Stimulated activated CD8-positive, alpha-beta memory T cell treated with anti-CD3 and anti-CD28 coated beads, Interleukin-12 subunit alpha, Interleukin-12 subunit beta, amount 100 ng/mL, for 24 hours (primary cell): ENCODE measurements around the gene CFAP61.

ENCODE experiments used
- DNase-seq: peaks from one replicate; pipeline ENCODE4 v3.0.0-alpha.2; 2020; ENCODE audit errors: extremely low read depth

CFAP61 gene

DNA sequence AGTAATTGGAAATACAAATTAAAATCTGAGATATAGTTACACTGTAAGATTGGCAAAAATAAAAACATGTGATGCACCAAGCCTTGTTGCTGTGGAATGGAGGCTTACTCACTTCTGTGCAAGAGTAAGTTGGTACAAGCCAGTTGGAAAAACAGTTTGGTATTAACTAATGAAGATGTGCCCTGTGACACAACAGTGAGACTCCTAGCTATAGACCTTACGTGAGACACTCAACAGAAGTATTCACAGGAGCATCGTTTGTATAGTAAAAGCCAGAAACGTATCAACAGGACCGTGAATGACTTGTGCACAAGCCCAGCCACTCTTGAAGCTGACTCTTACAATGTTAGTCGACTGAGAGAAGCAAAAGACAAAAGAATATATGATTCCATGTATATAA is 20.5 kb upstream of the CFAP61 start:
- no peak for DNase-seq

DNA sequence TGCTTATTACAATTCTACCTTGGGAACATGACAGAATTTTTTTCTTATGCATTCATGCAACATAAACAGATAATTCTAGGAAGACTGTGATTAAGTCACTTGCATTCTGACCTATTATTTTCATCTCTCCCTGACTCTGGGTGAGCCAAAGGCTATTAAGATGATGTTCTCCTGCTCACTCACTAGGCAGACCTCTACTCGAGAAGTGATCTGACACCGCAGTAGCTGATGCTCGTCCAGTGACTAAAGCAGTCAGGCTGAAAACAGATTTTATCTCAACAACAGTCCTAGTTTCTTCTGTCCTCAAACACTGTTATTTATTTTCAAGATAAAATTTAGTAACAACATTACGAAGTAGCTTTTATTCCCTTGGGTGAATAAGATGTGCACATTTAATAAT is 17.8 kb upstream of the CFAP61 start:
- DNase-seq: no peak

DNA sequence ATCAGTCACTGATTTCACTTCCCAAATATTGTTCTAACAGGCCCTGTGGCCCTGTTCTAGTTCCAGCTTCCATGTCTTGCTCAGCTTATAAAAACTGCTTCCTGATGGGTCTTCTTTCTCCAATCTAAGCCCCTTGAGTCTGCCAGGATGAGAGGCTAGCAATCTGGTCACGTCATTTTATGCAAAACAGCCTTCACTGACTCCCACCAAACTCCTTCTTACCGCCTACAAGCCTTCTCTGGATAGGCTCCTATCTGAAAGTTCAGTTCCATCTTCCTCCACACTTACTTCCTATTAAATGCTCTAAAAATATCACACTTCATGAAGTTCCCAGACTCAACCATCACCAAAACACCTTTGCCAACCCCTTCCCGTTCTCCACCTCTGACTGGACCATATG is 15.6 kb upstream of the CFAP61 start:
- no peak for DNase-seq

DNA sequence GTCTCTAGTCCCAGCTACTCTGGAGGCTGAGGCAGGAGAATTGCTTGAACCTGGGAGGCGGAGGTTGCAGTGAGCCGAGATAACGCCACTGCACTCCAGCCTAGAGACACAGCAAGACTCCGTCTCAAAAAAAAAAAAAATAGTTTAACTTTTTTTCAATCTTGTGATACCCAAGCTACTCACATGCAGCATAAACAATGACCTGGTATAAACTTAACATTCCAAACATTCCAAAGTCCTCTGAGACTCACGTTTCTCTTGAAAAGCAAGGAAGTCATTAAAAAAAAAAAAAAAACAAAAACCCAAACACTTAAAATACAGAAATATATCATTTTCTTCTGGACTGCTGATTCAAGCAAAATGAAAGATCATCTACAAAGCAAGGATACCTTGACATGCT is 14.4 kb upstream of the CFAP61 start:
- DNase-seq: no peak

DNA sequence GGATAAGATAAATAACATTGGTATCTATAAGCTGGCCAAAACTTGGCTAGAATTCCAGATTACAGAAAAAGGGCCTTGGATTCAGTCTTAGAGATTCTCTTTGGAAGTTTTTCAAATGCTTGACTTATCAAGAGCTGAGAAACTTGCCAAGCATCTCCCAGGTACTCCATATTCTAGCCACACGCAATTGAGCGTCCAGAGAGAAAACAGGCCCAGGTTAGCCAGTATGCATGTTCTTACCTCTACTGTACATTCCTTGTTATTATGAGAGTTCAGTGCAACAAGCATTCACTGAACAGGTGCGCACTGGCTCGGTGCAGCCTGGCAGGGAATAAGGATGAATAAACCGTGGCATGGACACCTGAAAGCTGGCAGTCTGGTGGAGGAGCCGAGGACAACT is 13.7 kb upstream of the CFAP61 start:
- DNase-seq: no peak

DNA sequence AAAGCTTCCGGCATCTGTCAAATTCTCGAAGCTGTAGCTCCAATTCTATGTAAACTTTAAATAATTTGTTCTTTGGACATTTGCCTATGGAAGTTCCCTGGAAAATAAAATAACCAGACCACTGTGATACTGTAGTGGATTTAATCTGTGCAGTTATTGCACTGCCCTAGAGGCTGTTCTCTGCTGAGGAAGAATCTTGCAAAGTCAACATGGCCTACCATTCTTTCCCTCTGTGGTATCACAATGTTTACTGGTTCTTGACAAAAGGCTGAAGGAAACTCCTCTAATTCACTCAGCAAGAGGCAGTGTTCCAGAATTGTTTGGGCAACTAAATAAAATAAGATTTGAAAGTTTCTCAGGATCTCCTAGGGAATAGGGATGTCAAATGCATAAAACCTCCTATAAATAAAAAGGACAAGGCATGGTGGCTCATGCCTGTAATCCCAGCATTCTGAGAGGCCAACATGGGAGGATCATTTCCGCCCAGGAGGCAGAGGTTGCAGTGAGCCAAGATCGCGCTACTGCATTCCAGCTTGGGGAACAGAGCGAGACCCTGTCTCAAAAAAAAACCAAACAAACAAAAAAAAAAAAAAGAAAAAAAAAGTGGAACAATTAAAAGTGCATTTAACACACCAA is 12.5 kb upstream of the CFAP61 start:
- DNase-seq: no peak

DNA sequence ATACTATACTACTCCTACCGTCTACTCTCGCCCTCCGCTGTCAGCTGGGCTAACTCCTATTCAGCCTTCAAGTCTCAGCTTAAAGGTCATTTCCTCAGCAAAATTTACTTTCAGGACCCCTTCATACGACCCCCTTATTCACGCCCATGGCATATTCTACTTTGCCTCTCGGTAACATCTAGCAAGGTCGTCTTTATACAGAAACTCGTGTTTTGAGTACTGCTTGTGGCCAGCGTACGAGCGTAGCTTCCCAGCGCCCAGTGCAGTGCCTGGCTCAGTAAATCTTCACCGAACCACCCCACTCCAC is 612 bp upstream of the CFAP61 start:
- DNase-seq: no peak

DNA sequence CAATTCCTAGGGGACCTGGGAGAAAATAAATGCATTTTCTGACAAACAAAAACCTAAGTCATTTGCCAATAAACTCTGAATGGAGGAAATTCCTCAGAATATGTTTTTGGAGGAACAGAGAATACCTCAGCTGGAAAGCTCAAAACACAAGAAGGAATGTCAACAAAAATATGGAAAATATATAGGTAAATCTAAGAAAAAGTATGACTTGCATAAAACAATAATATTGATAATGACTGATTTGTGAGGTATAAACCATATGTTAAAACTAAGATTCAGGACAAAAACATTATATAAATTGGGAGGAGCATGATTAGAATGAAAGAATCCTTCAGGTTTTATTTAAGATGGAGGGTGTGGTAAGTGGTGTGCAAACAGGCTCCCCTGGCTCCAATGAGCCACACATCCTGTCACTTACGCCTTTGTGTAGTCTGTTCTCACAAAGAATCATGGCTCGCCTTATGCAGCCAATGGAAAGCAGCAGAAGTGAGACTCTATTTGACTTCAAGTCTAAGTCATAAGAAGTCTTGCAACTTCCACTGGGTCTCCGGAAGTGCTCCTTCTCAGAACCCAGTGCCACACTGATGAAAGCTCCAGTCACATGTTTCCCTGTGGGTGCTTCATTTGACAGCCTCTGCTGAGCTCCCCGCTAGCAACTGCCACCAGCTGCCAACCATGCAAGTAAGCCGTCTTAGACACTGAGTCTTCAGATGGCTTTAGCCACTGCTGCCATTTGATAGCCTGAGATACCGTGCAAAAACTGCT is 8.1 kb downstream of the CFAP61 start:
- DNase-seq: no peak

DNA sequence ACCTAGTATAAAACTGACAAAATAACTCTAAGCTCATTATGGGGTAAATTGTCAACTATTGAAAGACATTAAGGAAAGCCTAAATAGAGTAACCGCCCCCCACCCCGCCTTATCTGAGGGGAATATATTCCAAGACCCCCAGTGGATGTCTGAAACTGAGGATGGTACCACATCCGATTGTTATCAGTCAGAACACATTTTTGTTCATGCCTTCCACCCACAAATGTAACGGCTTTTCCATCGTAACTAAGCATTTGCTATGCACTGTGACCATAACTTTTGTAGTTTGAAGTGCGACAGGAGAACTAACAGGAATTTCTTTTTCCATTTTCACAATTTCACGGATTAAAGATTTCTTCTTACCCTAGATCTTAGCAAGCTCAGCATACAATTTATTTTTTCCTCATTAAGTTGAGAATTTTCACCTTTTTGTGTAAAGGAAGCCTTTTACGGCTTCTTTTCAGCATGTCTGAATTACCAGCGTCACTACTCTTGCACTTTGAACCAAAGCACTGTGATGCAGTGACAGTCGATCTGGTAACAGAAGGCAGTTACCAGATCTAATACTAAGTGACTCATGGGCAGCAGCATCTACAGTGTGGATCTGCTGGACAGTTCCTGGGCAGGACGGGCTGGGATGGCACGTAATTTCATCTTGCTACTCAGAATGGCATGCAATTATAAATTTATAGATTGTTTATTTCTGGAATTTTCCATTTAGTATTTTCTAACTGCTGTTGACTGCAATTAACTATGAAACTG is 11.8 kb downstream of the CFAP61 start:
- DNase-seq: no peak

DNA sequence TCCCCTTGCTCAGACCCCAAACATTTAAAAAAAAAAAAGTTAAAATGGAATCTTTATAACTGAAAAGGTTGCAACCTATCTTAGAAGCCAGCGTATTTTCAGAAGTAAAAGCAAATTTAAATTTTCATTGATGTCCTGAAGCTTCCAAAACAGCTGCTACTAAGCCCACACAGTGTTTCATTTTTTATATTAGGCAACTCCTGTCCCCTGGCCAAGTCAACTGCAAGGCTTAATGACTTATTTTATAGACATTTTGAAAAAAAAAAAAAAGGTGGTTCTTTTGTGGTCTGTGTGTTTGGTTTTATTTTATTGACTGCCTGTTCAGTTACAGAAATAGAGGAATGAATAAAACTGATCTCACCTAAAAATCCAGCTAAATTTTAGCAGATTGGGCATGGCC is 13.0 kb downstream of the CFAP61 start:
- DNase-seq: no peak

DNA sequence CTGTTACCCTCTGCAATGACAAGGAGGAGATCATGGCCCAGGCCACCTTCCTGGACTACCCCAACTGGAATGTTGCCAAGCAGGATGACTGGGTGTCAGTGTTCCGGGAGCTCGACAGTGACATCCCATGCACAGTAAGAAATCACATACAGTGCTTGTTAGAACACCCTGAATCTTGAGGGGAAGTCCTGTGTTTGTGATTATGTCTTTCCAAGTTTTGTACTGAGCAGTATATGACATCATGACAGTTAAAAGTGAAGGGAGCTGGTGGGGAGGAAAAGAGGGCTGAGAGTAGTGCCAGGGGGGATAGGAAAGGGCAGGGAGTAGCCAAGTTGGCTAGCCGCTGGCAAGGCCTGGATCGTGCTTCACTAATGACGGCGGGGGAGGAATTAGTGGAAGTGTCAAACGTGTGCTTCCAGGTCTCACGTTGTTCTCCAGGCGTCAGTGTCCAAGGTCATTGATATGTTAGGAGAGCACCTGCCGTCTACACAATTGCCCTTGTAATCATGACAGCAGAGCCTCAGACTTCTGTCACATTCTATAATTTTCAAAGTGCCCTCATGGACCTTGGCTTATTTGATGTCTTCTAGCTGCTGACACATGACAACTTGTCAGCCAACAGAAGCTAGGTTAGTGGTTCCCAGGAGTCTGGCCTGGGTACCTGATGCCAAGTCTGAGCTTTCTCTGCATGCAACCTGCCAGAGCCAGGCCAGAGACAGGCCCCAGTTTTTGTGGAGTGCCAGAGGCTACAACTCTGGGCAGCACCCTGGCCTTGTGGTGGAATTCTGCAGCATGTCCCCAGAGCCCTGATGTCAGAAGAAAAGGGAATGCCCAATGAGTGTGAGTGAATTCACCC is 18.8 kb downstream of the CFAP61 start:
- no peak for DNase-seq

DNA sequence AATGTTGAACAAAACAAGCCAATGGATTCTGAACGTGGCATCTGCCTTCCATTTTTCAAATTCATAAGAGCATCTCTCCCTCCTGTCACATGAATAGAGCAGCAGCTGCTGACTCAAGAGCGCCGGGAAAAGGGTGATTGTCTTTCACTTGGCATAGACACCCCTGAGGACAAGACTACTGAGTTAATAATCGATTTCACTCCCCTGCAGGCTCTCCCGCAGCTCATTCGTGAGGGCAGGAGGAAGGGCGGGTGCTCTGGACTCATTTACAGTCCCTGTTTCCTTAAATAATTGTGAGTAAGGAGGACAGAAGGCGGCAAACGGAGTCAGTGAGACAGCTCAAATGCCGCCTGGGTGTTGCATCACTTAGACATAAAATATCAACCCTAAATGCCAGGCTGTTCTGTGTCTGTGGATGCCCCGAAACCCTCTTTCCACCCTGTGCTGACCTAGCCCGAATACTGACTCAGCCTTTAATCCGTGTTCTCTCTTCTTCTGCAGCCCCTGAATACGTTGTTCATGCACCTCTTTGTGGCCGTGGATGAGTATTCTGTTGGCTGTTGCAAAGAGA is 21.6 kb downstream of the CFAP61 start:
- DNase-seq: no peak

DNA sequence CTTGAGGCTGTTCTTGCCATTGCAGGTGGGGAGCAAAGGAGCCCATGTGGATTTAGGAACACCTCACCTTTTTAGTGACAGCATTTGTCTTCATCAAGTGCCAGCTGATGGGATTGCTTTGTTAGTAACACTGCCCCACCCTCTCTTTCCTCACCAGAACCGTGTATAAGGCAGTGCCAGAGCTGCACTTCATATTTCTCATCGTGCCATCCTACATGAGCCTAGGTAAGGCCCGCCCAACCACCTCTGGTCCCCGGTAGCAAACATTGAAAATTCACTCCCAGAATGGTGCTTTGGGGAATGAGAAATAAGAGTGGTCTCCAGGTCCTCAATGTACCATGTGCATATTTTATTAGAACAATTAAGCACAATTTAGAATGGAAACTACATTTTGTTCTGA is 22.7 kb downstream of the CFAP61 start:
- no peak for DNase-seq

DNA sequence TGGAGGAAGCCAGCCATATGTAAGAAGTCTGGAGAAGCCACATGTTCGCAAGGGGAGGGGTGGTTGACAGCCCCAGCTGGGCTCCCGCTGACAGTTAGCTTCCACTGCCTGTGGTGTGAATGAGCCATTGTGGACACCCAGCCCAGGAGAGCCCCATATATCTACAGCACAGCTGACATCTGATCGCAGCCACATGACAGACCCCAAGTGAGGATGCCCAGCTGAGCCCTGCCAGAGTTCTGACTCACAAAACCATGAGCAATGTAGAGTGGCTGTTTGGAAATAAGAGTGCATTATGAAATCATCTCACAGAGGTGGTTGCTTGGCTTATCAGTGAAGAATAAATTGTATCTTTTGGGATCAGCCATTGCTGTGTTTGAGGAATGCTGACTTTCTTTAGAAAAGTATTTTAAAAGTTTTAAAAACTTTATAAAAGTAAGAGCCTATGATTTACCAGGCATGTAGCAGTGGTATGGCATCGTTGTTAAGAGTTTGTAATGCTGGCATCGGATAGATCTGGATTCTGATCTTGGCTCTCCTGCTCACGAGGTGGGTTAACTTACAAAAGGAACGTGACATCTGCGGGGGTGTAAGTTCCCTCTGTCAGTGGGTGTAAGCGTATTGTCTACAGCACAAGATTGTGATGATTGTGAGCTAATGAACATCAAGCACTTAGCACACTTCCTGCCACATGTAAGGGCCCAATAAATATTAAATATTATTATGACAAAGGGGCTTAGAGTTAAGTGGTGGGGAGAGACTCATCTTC is 24.1 kb downstream of the CFAP61 start:
- DNase-seq: no peak

DNA sequence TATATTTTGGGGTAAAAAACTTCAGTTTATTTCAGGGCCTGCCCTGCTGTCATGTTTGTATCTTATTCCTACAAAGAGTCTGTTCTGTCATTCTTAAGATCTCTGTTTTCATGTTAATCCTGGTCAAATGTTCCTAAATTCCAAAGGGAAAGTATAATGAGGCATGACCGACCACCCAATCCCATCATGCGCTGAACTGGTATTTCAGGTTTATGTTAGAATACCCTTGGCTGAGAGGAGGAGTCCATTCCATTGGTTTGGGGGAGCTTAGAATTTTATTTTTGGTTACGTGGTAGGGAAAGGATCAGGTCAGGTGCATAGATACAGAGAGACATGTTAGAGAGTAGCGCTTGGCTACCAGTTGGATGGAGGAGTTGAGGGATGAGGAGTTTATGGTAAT is 25.7 kb downstream of the CFAP61 start:
- DNase-seq: no peak

DNA sequence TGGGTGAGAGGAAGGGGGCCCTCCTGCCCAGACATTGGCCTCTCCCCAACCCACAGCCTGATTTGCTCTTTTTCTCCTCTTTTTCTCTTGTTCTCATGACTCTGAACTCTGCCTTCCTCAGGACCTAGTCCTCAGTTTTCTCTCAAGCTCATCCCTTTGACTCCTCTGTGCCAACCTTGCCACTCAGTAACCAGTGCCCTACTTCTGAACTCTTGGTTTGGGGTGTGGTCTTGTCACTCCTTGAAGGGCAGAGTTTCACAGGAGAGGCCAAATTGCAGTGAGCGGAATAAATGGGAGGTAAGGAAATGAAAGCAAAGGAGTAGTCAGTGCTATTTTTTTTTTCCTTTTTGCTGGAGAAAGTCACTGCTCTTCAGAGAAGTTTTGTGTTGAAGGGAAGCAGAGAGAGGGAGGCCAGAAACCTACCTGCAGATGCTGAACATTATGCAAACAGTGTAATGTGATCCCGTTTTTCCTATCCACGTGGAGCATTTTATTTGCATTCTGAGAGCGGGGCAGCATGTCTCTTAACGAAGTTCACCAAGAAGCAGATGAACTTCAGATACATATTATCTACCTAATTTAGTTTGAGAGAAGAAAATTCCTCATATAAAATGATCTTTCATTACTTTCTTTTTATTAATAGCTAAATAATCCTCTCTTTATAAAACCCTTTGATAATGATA is 26.9 kb downstream of the CFAP61 start:
- no peak for DNase-seq

DNA sequence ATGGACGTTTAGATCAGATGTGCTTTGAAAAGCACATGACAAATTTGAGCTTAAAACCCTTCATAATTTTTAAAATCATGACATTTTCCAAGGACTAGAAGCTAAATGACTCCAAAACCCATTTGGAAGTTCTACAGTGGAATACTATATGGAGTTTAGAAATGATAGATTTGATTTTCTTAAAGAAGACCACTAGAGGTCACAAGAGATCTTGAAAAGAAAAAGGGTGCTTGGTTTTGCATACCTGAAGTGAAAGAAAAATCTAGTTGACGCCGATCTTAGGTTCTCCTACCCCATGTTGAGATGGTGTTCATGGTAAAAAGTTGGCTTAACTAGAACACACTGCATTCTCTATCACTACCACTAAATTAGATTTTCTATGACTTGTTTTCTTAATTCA is 31.5 kb downstream of the CFAP61 start:
- no peak for DNase-seq

DNA sequence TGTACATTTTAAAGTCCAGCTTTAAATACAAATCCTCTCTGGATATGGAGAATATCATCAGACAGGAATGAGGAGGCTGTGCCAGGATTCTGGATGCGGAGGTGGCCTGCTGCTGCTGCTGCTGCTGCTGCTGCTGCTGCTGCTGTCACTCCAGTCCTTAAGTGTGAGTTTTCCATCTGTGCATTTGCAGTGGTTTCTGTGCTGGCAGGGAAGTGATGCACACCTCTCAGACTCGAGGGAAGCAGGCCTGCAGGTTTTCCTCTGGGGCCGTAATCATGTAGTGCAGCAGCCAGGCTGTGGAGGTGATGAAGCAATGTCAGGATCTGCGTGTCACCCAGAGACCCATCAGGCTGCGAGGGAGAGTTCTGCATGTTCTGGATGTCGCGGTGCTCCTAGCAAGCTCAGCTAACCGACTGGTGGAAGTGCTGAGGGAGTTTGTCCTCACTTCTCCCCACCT is 32.0 kb downstream of the CFAP61 start:
- no peak for DNase-seq

DNA sequence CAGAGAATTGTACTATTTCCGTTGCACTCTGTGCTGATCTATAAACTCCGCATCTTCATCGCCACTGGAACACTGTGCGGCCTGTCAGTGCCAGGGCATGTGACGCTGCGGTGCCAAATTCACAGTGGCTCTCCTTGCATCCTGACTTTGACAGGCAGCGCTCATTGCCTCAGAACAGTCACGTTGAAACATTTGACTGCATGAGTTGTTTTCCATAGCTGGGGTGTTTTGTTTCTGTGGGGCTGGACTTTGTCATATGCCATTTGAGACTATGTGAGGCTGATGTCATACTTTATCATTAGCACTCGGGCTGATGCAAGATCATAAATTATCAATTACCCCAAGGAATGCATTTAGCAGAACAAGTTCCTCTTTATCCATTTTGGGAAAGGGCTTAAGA is 32.7 kb downstream of the CFAP61 start:
- DNase-seq: no peak

DNA sequence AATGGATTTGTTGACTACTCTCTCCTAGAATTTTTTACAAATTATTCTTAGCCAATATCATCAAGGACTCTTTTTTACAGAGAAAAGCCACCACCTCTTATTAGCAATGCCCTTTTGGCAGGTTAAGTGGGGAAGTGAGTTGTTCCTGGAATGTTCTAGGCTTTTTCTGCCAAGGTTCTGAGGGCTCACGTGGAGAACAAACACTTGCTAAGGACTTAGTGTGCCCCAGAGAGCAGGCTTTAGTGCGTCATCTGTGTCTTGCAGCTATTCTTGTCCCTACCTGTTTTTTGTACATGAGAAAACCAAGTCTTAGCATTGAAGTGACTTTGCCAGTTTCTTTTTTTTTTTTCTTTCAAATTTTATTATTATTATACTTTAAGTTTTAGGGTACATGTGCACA is 33.5 kb downstream of the CFAP61 start:
- DNase-seq: no peak

DNA sequence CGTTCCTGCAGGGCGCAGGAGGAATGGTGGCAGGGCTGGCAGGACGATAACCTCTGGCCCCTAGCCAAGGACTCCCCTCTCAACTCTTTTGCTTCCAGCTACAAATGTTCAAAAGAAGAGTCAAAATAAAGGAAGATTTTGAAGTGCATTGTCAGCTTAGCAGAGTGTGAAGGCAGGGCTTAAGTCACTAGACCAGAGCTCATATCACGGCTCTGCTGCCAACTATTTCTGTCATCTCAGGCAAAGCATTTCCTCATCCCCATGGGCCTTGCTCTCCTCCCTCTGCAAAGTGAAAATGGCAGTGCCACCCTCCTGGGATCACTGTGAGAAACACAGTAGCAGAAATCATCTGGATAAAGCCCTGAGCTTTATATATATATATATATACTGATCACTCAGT is 36.7 kb downstream of the CFAP61 start:
- DNase-seq: no peak
